ENCODE results near the gene ARHGAP24.
"Not testable (repeated sequence)": the region's sequence is repeated elsewhere in the genome, so short reads cannot be mapped to it uniquely, and the experiment has no call there.

Gene ARHGAP24

GRCh38 chr4:85512446-85513205, 37.7 kb downstream of the ARHGAP24 start:
- in situ Hi-C loops (cut with MboI; ENCODE audit: low pct_unique_long_range_greater_than_20kb, low sequenced_read_pairs) = no loop called here
- no peak for DNase-seq

GRCh38 chr4:85514117-85514516, 39.2 kb downstream of the ARHGAP24 start:
- DNase-seq = no peak
- in situ Hi-C loops (cut with MboI; ENCODE audit: low pct_unique_long_range_greater_than_20kb, low sequenced_read_pairs) = no loop called here

- in situ Hi-C loops (cut with MboI; ENCODE audit: low pct_unique_long_range_greater_than_20kb, low sequenced_read_pairs) = no loop called here
- no peak for DNase-seq
These were observed 39.8 kb downstream of the ARHGAP24 start for GRCh38 chr4:85514783-85515182.

- DNase-seq = no peak
- in situ Hi-C loops (cut with MboI; ENCODE audit: low pct_unique_long_range_greater_than_20kb, low sequenced_read_pairs) = no loop called here
These were observed 40.8 kb downstream of the ARHGAP24 start for GRCh38 chr4:85515701-85516100.

GRCh38 chr4:85518526-85518925, 43.6 kb downstream of the ARHGAP24 start:
- in situ Hi-C loops (cut with MboI; ENCODE audit: low pct_unique_long_range_greater_than_20kb, low sequenced_read_pairs); DNase-seq: not testable (repeated sequence)

GRCh38 chr4:85520765-85521749, 46.1 kb downstream of the ARHGAP24 start:
- in situ Hi-C loops (cut with MboI; ENCODE audit: low pct_unique_long_range_greater_than_20kb, low sequenced_read_pairs) = no loop called here
- no peak for DNase-seq

- in situ Hi-C loops (cut with MboI; ENCODE audit: low pct_unique_long_range_greater_than_20kb, low sequenced_read_pairs) = no loop called here
- no peak for DNase-seq
These were observed 47.3 kb downstream of the ARHGAP24 start for GRCh38 chr4:85522277-85522676.

- DNase-seq = no peak
- in situ Hi-C loops (cut with MboI; ENCODE audit: low pct_unique_long_range_greater_than_20kb, low sequenced_read_pairs) = no loop called here
These were observed 47.9 kb downstream of the ARHGAP24 start for GRCh38 chr4:85522836-85523235.

GRCh38 chr4:85527815-85528214, 52.9 kb downstream of the ARHGAP24 start:
- in situ Hi-C loops (cut with MboI; ENCODE audit: low pct_unique_long_range_greater_than_20kb, low sequenced_read_pairs) = no loop called here
- no peak for DNase-seq

GRCh38 chr4:85531560-85532341, 56.8 kb downstream of the ARHGAP24 start:
- in situ Hi-C loops (cut with MboI; ENCODE audit: low pct_unique_long_range_greater_than_20kb, low sequenced_read_pairs) = no loop called here
- DNase-seq = no peak

GRCh38 chr4:85534120-85534519, 59.2 kb downstream of the ARHGAP24 start:
- no peak for DNase-seq

GRCh38 chr4:85543832-85544231, 68.9 kb downstream of the ARHGAP24 start:
- in situ Hi-C loops (cut with MboI; ENCODE audit: low pct_unique_long_range_greater_than_20kb, low sequenced_read_pairs) = no loop called here
- DNase-seq = no peak

More at GRCh38 chr4:85534120-85534519, 59.2 kb downstream of the ARHGAP24 start:
- in situ Hi-C loops (cut with MboI; ENCODE audit: low pct_unique_long_range_greater_than_20kb, low sequenced_read_pairs) = no loop called here

- in situ Hi-C loops (cut with MboI; ENCODE audit: low pct_unique_long_range_greater_than_20kb, low sequenced_read_pairs) = no loop called here
- DNase-seq = no peak
These were observed 69.8 kb downstream of the ARHGAP24 start for GRCh38 chr4:85544751-85545150.

- in situ Hi-C loops (cut with MboI; ENCODE audit: low pct_unique_long_range_greater_than_20kb, low sequenced_read_pairs) = no loop called here
- no peak for DNase-seq
These were observed 73.2 kb downstream of the ARHGAP24 start for GRCh38 chr4:85548116-85548515.

- DNase-seq = no peak
- in situ Hi-C loops (cut with MboI; ENCODE audit: low pct_unique_long_range_greater_than_20kb, low sequenced_read_pairs) = no loop called here
These were observed 73.9 kb downstream of the ARHGAP24 start for GRCh38 chr4:85548841-85549240.

GRCh38 chr4:85555206-85555605, 80.3 kb downstream of the ARHGAP24 start:
- in situ Hi-C loops (cut with MboI; ENCODE audit: low pct_unique_long_range_greater_than_20kb, low sequenced_read_pairs) = no loop called here

GRCh38 chr4:85556283-85556682, 81.3 kb downstream of the ARHGAP24 start:
- no peak for DNase-seq
- in situ Hi-C loops (cut with MboI; ENCODE audit: low pct_unique_long_range_greater_than_20kb, low sequenced_read_pairs) = no loop called here

More at GRCh38 chr4:85555206-85555605, 80.3 kb downstream of the ARHGAP24 start:
- no peak for DNase-seq

- in situ Hi-C loops (cut with MboI; ENCODE audit: low pct_unique_long_range_greater_than_20kb, low sequenced_read_pairs) = no loop called here
- no peak for DNase-seq
These were observed 82.3 kb downstream of the ARHGAP24 start for GRCh38 chr4:85557016-85557901.

All from KBM-7 (cell line).